Activated naive CD8-positive, alpha-beta T cell treated with anti-CD3 and anti-CD28 coated beads for 36 hours (primary cell): ENCODE results near the gene TNFAIP8L3. TPM values are rescaled to one million over a fixed set of nuclear protein-coding genes. Genes with fewer than 3 reads are reported as not detected.
"Not testable (repeated sequence)": the region's sequence is repeated elsewhere in the genome, so short reads cannot be mapped to it uniquely, and the experiment has no call there.

ENCODE experiments used
- DNase-seq: peaks from one replicate; pipeline ENCODE4 v3.0.0; 2021
- H3K27ac Mint-ChIP-seq: one replicate; pipeline ENCODE4 v1.8.0; 2022; ENCODE audit warnings: mild to moderate bottlenecking, moderate library complexity, mixed read lengths
- H3K27me3 Mint-ChIP-seq: one replicate; pipeline ENCODE4 v1.8.0; 2022; ENCODE audit warnings: mild to moderate bottlenecking, mixed read lengths
- H3K36me3 Mint-ChIP-seq: one replicate; pipeline ENCODE4 v1.8.0; 2021; ENCODE audit warnings: mild to moderate bottlenecking, mixed read lengths
- H3K4me1 Mint-ChIP-seq: one replicate; pipeline ENCODE4 v1.8.0; 2021; ENCODE audit warnings: mixed read lengths
- H3K4me3 Mint-ChIP-seq: one replicate; pipeline ENCODE4 v1.8.0; 2022; ENCODE audit warnings: mild to moderate bottlenecking, moderate library complexity, mixed read lengths
- H3K9me3 Mint-ChIP-seq: one replicate; pipeline ENCODE4 v1.8.0; 2022; ENCODE audit warnings: mixed read lengths
- total RNA-seq, 2 experiments: library from RNA; stranded (reverse); gene quantifications; one replicate each; pipeline ENCODE4 v1.2.3, GENCODE V29; 2021

Gene TNFAIP8L3
- total RNA-seq, 2 experiments from 2014 or later, result 0.60 to 0.82 TPM

DNA sequence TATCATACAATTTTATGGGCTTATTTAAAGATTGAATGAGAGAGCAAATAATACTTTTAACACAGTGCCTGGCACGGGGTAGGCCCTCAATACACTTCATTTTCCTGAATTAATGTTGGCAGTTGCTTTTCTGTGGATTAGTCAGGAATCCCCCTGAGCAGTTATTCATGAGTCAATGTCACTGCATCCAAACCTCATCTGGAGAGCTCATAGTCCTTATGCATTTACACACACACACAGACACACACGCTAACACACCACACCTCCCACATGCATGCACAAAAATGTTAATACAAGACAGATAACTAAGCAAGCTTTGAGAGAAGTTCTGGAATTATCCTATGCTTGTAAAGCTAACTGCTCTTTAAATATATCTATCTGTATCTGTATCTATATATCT lies 34.0 kb upstream of the TNFAIP8L3 start:
- peaks cover 3% of the 10 kb centered on the region for H3K4me1 Mint-ChIP-seq

GRCh38 chr15:51126842-51127241 lies 32.1 kb upstream of the TNFAIP8L3 start:
- Mint-ChIP-seq H3K27ac (no peak overlapping the region), H3K27me3 (peaks cover 26% of the 10 kb centered on the region), H3K4me3 (no peak overlapping the region), H3K4me1 (peaks cover 3% of the 10 kb centered on the region), H3K36me3 (peaks cover 2% of the 10 kb centered on the region), H3K9me3 (peaks cover 3% of the 10 kb centered on the region)
- no peak for DNase-seq

More for the DNA sequence above, 34.0 kb upstream of the TNFAIP8L3 start:
- no peak for DNase-seq
- Mint-ChIP-seq H3K27me3 (peaks cover 27% of the 10 kb centered on the region), H3K4me3 (no peak overlapping the region), H3K36me3 (no peaks in the 10 kb centered on the region), H3K9me3 (peaks cover 1% of the 10 kb centered on the region), H3K27ac (no peak overlapping the region)

DNA sequence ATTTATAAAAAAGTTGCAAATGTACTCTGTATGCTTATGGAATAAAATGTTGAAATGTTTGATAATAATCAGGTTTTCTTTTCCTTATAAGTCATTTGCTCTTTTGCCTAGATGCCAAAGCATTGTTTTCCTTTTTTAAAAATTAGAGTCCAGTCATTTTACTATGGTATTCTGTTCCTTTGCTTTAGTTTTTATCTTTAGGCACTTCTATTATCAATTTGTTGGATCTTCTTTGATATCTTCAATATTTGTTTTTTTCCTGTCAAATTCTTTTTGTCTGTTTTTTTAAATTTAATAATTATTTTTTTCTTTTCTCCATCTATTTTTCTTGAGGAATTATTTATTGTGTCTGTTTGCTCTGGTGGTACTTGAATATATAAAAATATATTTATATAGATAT lies 28.3 kb upstream of the TNFAIP8L3 start:
- H3K27me3 Mint-ChIP-seq, result peaks cover 22% of the 10 kb centered on the region
- DNase-seq, H3K4me3 Mint-ChIP-seq, H3K27ac Mint-ChIP-seq, H3K4me1 Mint-ChIP-seq, H3K9me3 Mint-ChIP-seq, H3K36me3 Mint-ChIP-seq: not testable (repeated sequence)

- no peak for DNase-seq
- peaks cover 3% of the 10 kb centered on the region for H3K9me3 Mint-ChIP-seq
- no peak overlapping the region for H3K4me3 Mint-ChIP-seq
- peaks cover 19% of the 10 kb centered on the region for H3K27me3 Mint-ChIP-seq
- H3K4me1 Mint-ChIP-seq, result peaks cover 1% of the 10 kb centered on the region
- no peak overlapping the region for H3K27ac Mint-ChIP-seq
- peaks cover 2% of the 10 kb centered on the region for H3K36me3 Mint-ChIP-seq
Observed at GRCh38 chr15:51121631-51122225, 27.0 kb upstream of the TNFAIP8L3 start.

GRCh38 chr15:51121118-51121517 lies 26.4 kb upstream of the TNFAIP8L3 start:
- Mint-ChIP-seq H3K27me3 (peaks cover 14% of the 10 kb centered on the region), H3K4me1 (no peaks in the 10 kb centered on the region), H3K27ac (no peak overlapping the region), H3K4me3 (no peak overlapping the region), H3K9me3 (peaks cover 3% of the 10 kb centered on the region), H3K36me3 (peaks cover 2% of the 10 kb centered on the region)
- peak; percentile 6 for DNase-seq

DNA sequence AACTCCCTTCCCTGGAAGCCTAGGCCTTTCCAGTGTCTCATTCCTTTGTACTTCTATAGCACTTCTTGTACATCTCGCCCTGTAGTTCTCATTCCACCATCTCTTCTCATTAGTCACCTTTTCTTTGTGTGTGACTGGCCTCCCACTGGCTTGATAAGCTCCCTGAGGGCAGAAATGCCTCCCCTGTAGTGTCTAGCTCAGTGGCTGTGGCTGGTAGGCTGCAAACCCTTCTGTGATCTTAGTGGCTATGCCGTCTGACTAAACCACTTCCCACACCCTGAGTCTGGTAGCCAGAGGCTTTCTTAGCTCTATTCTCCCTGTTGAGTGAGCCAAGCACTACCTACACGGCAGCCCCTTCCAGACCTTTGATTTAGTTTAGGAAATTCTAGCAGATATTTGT lies 24.4 kb upstream of the TNFAIP8L3 start:
- Mint-ChIP-seq H3K4me1 (no peaks in the 10 kb centered on the region), H3K9me3 (peaks cover 3% of the 10 kb centered on the region), H3K27ac (no peak overlapping the region), H3K27me3 (peaks cover 7% of the 10 kb centered on the region), H3K4me3 (no peak overlapping the region), H3K36me3 (peaks cover 2% of the 10 kb centered on the region)
- DNase-seq, result no peak

DNA sequence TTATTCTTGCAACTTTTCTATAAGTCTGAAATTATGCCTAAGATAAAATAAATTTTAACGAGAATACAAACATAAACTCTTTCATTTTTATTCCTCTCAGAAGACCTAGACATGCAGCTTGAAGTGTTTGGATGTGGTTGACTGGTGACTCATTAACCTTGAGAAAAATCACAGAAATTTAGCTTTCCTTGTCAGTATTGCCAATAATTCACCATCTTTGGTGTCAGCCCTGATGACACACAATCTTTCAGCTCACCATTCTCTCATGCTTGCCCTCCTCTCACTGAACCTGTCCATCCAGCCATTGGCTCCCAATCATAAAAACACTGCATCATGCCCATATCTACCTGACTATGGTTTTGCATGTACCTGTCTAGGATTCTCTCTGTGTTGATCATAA lies 22.6 kb upstream of the TNFAIP8L3 start:
- no peak for DNase-seq
- Mint-ChIP-seq H3K4me1 (no peaks in the 10 kb centered on the region), H3K36me3 (no peaks in the 10 kb centered on the region)

DNA sequence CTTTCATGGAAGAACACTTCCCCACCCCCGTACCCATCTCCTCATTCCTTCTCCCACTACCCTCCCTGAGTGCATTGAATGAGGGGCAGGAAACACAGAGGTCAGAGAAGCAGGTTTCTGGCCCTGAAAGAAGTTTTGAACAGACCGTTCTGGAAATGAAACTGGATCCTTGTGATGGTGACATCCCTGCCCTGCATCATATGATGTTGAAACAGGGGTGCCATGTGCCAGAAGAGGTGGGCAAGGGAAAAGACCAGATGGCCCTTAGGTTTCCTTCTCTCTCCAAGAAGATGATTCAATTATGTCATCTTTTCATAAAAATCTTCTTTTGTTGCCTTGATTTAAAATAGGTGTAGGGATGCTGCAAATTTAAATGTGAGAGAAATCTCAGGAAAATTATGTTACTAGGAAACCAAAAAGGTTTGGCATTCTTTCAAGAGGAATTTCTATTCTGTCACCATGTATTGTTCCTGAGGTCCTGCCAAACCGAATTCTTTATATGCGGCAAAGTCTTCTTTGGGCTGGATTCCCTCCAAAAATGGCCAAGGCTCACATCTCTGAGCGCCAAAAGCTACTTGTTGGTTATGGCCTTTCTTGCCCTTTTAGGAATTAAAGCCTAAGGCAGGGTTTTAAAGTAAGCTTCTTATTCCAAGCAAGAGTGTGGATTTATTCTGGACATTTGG lies 19.9 kb upstream of the TNFAIP8L3 start:
- no peaks in the 10 kb centered on the region for H3K9me3 Mint-ChIP-seq
- H3K36me3 Mint-ChIP-seq, result no peaks in the 10 kb centered on the region
- H3K27me3 Mint-ChIP-seq, result peaks cover 7% of the 10 kb centered on the region
- no peaks in the 10 kb centered on the region for H3K4me1 Mint-ChIP-seq
- H3K4me3 Mint-ChIP-seq, result no peak overlapping the region
- DNase-seq, result no peak
- no peak overlapping the region for H3K27ac Mint-ChIP-seq

More for the DNA sequence above, 22.6 kb upstream of the TNFAIP8L3 start:
- peaks cover 7% of the 10 kb centered on the region for H3K27me3 Mint-ChIP-seq
- H3K9me3 Mint-ChIP-seq, result no peaks in the 10 kb centered on the region
- H3K27ac Mint-ChIP-seq, result no peak overlapping the region
- no peak overlapping the region for H3K4me3 Mint-ChIP-seq

DNA sequence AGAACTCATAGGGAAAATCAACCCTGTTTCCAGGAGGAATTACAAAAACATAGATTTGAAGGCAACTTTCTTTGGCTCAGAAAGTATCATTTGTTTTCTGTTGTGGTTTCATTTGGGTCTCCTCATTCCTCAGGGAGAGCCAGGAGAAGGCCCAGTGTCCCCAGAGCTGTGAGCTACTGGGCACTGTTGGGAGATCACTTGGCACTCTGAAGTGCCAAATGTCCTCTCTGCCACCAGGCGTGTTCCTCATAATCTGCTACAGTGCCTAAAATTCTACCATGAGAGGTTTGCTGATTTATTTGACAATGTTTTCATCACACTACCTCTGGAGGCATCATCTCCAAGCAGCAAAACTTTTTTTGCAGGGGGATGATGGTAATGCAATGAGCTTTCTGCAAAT lies 17.4 kb upstream of the TNFAIP8L3 start:
- no peak for DNase-seq
- Mint-ChIP-seq H3K4me3 (no peak overlapping the region), H3K36me3 (no peaks in the 10 kb centered on the region), H3K27me3 (no peaks in the 10 kb centered on the region), H3K9me3 (no peaks in the 10 kb centered on the region), H3K4me1 (no peaks in the 10 kb centered on the region), H3K27ac (no peak overlapping the region)

DNA sequence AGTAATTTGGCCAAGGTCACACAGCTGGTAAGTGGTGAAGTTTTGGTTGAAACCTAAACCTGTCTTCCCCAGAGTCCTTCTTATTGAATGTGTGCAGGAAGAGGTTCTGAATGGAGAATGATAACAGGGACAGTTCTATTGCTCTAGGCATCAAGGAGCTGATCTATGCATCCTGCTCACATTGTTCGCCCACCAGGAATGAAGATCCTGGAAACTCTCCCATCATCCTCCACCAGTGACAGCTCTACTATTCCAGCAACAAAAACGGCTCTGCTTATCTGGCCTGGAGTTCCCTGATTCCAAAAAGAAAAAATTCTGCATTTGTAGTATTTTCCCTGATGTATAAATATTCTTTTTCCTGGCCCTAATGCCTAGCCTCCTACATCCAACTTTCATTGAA lies 16.4 kb upstream of the TNFAIP8L3 start:
- H3K4me1 Mint-ChIP-seq, result no peaks in the 10 kb centered on the region
- no peak for DNase-seq
- H3K4me3 Mint-ChIP-seq, result no peak overlapping the region
- no peak overlapping the region for H3K27ac Mint-ChIP-seq
- no peaks in the 10 kb centered on the region for H3K36me3 Mint-ChIP-seq
- H3K27me3 Mint-ChIP-seq, result no peaks in the 10 kb centered on the region
- no peaks in the 10 kb centered on the region for H3K9me3 Mint-ChIP-seq

DNA sequence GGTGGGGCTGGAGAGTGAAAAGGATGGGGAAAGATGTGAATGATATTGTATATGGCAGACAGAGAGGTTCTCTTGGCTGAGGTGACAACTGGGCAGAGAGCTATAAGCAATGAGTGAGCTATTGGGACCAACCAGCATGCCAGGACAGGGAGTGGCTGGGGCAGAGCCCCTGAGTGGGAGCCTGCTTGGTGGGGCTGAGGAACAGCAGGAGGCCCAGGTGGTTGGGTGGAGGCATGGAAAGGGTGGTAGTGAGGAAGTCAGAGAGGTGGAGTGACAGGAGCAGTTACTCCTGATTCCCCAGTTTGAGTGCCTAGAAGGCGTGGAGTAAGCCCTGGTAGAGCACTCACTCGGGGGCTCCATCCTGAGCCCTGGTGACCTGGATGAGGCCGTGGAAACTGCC lies 15.5 kb upstream of the TNFAIP8L3 start:
- Mint-ChIP-seq H3K27ac (no peak overlapping the region), H3K36me3 (no peaks in the 10 kb centered on the region), H3K27me3 (peaks cover 9% of the 10 kb centered on the region), H3K4me3 (no peak overlapping the region), H3K9me3 (no peaks in the 10 kb centered on the region), H3K4me1 (no peaks in the 10 kb centered on the region)
- no peak for DNase-seq

- peaks cover 17% of the 10 kb centered on the region for H3K27me3 Mint-ChIP-seq
- no peaks in the 10 kb centered on the region for H3K36me3 Mint-ChIP-seq
- H3K27ac Mint-ChIP-seq, result no peak overlapping the region
- DNase-seq, result no peak
- H3K9me3 Mint-ChIP-seq, result no peaks in the 10 kb centered on the region
- no peak overlapping the region for H3K4me3 Mint-ChIP-seq
- H3K4me1 Mint-ChIP-seq, result no peaks in the 10 kb centered on the region
Observed at GRCh38 chr15:51108933-51109550, 14.3 kb upstream of the TNFAIP8L3 start.

GRCh38 chr15:51107612-51108011 lies 12.9 kb upstream of the TNFAIP8L3 start:
- Mint-ChIP-seq H3K4me1 (no peaks in the 10 kb centered on the region), H3K9me3 (no peaks in the 10 kb centered on the region), H3K36me3 (no peaks in the 10 kb centered on the region), H3K4me3 (no peak overlapping the region), H3K27me3 (peaks cover 25% of the 10 kb centered on the region), H3K27ac (no peak overlapping the region)
- DNase-seq, result no peak

DNA sequence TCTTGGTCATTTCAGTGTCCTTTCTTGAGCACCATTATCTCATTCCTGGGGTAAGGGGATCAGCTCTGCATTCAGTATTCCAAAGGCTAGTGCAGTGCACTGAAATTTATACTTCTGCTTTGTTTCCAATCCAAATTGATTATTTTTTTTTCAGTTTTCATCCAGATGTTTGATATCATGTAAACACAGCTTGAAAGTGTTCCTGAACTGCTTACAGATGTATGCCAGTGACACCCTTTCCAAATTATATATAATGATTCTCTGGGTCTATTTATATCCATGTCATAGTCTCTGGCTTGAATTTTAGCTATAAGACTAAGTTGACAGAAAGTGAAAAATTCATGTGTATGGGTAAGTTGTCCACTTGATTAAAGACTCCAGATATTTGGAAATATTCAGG lies 11.8 kb upstream of the TNFAIP8L3 start:
- DNase-seq, result no peak
- Mint-ChIP-seq H3K4me3 (no peak overlapping the region), H3K9me3 (no peaks in the 10 kb centered on the region), H3K27ac (no peak overlapping the region), H3K36me3 (no peaks in the 10 kb centered on the region), H3K4me1 (no peaks in the 10 kb centered on the region), H3K27me3 (peaks cover 27% of the 10 kb centered on the region)

DNA sequence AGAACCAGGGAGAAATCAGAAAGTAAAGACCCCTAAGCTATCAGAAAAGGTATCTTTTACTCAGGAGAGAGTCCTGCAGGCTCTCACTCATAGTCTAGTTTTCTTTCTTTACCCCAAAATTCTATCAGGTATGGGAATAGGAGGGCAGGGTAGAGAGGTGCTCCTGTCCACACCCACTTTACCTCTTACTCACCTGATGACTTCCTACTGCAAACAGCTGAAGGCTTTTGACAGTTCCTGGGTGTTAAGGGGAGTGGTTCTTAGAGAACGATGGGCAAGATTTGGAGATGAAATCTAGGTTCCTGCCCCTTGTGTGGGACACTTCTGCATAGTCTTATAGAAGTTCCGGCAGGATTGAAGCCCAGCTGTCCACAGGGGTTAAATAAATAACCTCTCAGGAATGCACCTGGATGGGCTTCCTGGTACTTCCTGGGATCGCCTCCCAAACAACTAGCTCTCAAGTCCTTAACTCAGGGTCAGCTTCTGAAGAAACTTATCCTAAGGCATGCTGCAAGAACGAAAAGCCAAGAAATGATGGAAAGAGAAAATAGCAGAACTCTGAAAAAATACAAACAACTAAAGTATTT lies 10.8 kb upstream of the TNFAIP8L3 start:
- Mint-ChIP-seq H3K4me3 (no peak overlapping the region), H3K4me1 (no peaks in the 10 kb centered on the region), H3K9me3 (no peaks in the 10 kb centered on the region), H3K27ac (no peak overlapping the region), H3K27me3 (peaks cover 37% of the 10 kb centered on the region), H3K36me3 (no peaks in the 10 kb centered on the region)
- DNase-seq, result no peak
